Measurements from ENCODE around the gene HLCS. TPM values are rescaled to one million over a fixed set of nuclear protein-coding genes. Genes with fewer than 3 reads are reported as not detected.
A peak's percentile ranks its signal among the peaks of the same experiment; 100 is the strongest.

HLCS gene
- total RNA-seq = 16.7 and 30.4 TPM in 2 replicates
- polyA plus RNA-seq = 9.2 and 10.6 TPM in 2 replicates

- Histone ChIP-seq H3K9me2 (replicated peaks; ENCODE audit: insufficient read depth) (no peaks in the 10 kb centered on the region), H3K4me2 (peak within 1 kb of the TSS; percentile 97), H3K9me3 (ENCODE audit: low read depth) (no peaks in the 10 kb centered on the region), H3K27me3 (no peaks in the 10 kb centered on the region), H3K4me3 (peak within 1 kb of the TSS; percentile 92), H2AFZ (peak within 1 kb of the TSS; percentile 91), H3K36me3 (replicated peaks; ENCODE audit: insufficient read depth, low read depth) (no peaks in the 10 kb centered on the region), H3K79me2 (peaks cover 5% of the 10 kb centered on the region), H3K27ac (peak within 1 kb of the TSS; percentile 98), H3K4me1 (ENCODE audit: insufficient read depth) (peaks cover 7% of the 10 kb centered on the region), H4K20me1 (ENCODE audit: insufficient read depth, poor library complexity, severe bottlenecking) (no peaks in the 10 kb centered on the region)
- 1% methylated on average over 57 of the region's 101 CpGs for WGBS (ENCODE audit: low lambda C conversion rate, missing lambda C conversion rate)
- peak; percentile 89 for DNase-seq (ENCODE audit: low spot score)
- TF ChIP-seq EZH2 (IDR thresholded peaks at IDR 0.05; ENCODE audit: borderline replicate concordance) = no peak
- TF ChIP-seq, protein P1, sequence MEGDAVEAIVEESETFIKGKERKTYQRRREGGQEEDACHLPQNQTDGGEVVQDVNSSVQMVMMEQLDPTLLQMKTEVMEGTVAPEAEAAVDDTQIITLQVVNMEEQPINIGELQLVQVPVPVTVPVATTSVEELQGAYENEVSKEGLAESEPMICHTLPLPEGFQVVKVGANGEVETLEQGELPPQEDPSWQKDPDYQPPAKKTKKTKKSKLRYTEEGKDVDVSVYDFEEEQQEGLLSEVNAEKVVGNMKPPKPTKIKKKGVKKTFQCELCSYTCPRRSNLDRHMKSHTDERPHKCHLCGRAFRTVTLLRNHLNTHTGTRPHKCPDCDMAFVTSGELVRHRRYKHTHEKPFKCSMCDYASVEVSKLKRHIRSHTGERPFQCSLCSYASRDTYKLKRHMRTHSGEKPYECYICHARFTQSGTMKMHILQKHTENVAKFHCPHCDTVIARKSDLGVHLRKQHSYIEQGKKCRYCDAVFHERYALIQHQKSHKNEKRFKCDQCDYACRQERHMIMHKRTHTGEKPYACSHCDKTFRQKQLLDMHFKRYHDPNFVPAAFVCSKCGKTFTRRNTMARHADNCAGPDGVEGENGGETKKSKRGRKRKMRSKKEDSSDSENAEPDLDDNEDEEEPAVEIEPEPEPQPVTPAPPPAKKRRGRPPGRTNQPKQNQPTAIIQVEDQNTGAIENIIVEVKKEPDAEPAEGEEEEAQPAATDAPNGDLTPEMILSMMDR (IDR thresholded peaks at IDR 0.05; ENCODE audit: poor library complexity) = peak; percentile 6
Observed at GRCh38 chr21:36966066-36966820, at the start of gene HLCS. Gene HLCS, minus strand, starts transcription at chr21:36966669. Its CDS starts 31 bp downstream, at chr21:36966638.

- peak overlapping the region; percentile 77 for H3K4me2 ChIP-seq
- peaks cover 4% of the 10 kb centered on the region for H3K4me1 ChIP-seq (ENCODE audit: insufficient read depth)
- H3K79me2 ChIP-seq = no peaks in the 10 kb centered on the region
- H3K9me3 ChIP-seq (ENCODE audit: low read depth) = no peaks in the 10 kb centered on the region
- no peak overlapping the region for H3K27ac ChIP-seq
- H3K4me3 ChIP-seq = peak overlapping the region; percentile 18
- TF ChIP-seq EZH2phosphoT487 (IDR thresholded peaks at IDR 0.05; ENCODE audit: low read depth, severe bottlenecking, unreplicated experiment) (no peak), EZH2 (IDR thresholded peaks at IDR 0.05; ENCODE audit: borderline replicate concordance) (no peak)
- TF ChIP-seq, protein P1 (IDR thresholded peaks at IDR 0.05; ENCODE audit: poor library complexity) = peak; percentile 85
- peak overlapping the region; percentile 52 for H2AFZ ChIP-seq
- no peaks in the 10 kb centered on the region for H3K36me3 ChIP-seq (replicated peaks; ENCODE audit: insufficient read depth, low read depth)
- peak; percentile 91 for DNase-seq (ENCODE audit: low spot score)
- H3K27me3 ChIP-seq = peaks cover 27% of the 10 kb centered on the region
- WGBS (ENCODE audit: low lambda C conversion rate, missing lambda C conversion rate) = 16% methylated on average over 30 of the region's 30 CpGs
- no peaks in the 10 kb centered on the region for H4K20me1 ChIP-seq (ENCODE audit: insufficient read depth, poor library complexity, severe bottlenecking)
- no peaks in the 10 kb centered on the region for H3K9me2 ChIP-seq (replicated peaks; ENCODE audit: insufficient read depth)
Observed at GRCh38 chr21:37009740-37010341, 43.4 kb upstream of the HLCS start.

- no peaks in the 10 kb centered on the region for H3K79me2 ChIP-seq
- no peaks in the 10 kb centered on the region for H3K9me2 ChIP-seq (replicated peaks; ENCODE audit: insufficient read depth)
- H2AFZ ChIP-seq = no peak overlapping the region
- H3K27me3 ChIP-seq = peaks cover 27% of the 10 kb centered on the region
- no peaks in the 10 kb centered on the region for H3K9me3 ChIP-seq (ENCODE audit: low read depth)
- no peaks in the 10 kb centered on the region for H3K36me3 ChIP-seq (replicated peaks; ENCODE audit: insufficient read depth, low read depth)
- no peak overlapping the region for H3K27ac ChIP-seq
- no peaks in the 10 kb centered on the region for H4K20me1 ChIP-seq (ENCODE audit: insufficient read depth, poor library complexity, severe bottlenecking)
- no peak for DNase-seq (ENCODE audit: low spot score)
- TF ChIP-seq EZH2phosphoT487 (IDR thresholded peaks at IDR 0.05; ENCODE audit: low read depth, severe bottlenecking, unreplicated experiment) (no peak), EZH2 (IDR thresholded peaks at IDR 0.05; ENCODE audit: borderline replicate concordance) (no peak)
- TF ChIP-seq, protein P1 (IDR thresholded peaks at IDR 0.05; ENCODE audit: poor library complexity) = no peak
- WGBS (ENCODE audit: low lambda C conversion rate, missing lambda C conversion rate) = 54% methylated on average over 12 of the region's 12 CpGs
- H3K4me2 ChIP-seq = no peak overlapping the region
- H3K4me3 ChIP-seq = no peak overlapping the region
- H3K4me1 ChIP-seq (ENCODE audit: insufficient read depth) = peaks cover 4% of the 10 kb centered on the region
Observed at GRCh38 chr21:37008724-37009123, 42.3 kb upstream of the HLCS start.
